Measurements from ENCODE around the gene CHRNA4.

CHRNA4 gene

DNA sequence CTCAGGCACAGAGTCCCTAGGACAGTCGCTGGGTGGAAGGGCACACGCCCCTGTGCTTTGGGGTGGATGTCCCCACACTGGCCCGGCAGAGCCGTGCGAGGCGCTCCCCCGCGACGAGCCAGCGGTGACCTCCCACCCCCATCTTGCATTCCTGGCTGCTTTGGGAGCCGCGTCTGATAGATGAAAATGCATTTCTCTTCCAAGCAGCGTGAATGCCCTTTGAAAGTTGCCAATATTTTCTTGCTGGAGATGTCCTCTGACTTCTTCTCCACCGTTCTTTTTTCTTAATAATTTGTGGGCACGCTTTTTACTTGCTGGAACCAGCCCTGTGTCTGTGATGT lies 38.2 kb downstream of the CHRNA4 start:
- H3K4me3 ChIP-seq (ENCODE audit: low read depth, low read length): no peak overlapping the region

DNA sequence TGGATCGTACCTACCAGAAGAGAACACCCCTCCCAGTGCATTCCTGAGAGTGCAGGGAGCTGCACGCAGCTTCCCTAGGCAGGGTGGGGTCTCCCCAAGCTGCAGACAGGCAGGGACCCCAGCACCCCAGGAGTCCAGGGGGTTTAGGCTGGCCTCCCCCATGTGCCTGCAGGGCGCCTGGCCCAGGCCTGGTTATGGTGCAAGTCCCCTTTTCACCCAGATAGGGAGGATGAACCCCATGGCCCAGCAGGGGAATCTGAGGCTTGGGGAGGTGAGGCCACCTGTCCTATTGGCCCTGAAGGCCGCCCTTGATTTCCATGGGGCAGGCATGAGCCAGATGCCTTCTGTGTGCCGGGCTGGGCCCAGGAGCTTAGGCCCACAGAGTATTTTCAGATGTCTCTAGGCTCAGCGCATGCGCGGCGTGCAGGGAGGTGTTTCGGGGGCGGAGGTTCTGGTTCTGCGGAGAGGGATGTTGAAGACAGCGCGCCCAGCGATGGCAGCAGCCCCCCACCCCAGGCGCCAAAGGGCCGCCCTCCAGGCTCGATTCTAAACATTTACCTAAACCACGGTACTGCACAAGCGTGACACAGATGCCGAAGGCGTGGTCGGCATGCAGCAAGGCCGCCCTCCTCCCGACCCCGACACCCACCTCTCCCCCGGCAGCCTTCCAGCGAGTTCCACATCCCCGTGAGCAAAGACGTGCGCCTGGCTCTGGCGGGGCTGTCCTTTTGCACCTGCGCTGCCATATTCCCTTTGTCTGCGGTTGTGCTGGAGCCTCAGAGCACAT lies 38.8 kb downstream of the CHRNA4 start:
- no peak overlapping the region for H3K4me3 ChIP-seq (ENCODE audit: low read depth, low read length)

DNA sequence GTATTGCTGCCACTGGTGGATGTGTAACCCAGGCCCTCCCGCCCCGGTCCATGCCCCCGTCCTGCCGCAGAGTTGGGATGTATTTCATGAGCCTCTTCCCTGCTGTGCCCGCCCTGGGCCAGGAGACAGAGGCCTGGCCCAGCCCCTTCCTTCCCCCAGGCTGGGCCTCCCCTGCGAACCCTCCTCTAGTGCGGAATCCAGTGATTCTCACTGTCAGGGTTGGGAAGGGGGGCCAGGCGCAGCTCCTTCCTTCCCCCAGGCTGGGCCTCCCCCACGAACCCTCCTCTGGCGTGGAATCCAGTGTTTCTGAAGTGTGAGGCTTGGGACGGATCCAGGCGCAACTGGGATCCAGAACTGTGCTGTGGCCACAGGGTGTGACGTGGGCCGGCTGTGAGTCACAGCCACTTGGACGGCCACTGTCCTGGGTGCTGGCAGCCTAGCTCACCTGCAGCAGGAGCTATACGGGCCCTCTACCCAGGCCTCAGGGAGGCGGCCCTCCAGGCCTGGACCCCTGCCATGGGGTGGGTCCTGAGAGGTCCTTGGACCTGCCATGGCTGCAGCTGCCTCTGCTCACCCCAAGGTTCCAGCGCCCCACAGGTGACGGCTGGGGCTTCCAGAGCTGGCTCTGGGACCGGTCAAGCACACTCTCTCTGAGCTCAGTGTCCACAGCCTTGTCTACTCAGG lies 39.9 kb downstream of the CHRNA4 start:
- H3K4me3 ChIP-seq (ENCODE audit: low read depth, low read length): no peak overlapping the region

DNA sequence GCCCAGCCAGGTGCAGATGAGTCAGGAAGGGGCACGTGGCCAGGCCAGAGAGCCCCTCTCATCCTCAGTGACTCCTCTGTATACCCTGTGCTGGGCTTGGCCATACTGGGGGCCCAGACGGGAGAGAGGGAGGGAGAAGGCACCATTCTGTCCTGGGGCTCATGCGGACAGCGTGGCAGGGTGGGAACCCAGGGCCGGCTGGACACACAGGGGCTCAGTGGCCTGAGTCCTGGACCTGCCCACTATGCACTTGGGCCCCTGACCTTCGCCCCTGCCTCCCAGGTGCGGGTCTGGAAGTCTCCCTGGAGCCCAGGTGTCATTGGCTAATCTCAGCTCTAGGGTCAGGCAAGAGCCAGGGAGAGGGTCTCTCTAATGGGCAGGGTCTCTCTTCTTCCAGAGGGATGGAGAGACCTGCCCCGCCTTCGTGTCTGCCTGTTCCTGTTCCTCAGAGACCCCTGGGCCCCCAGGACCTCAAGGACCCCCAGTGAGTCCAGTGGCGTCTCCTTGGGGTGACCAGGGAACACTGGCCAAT lies 40.5 kb downstream of the CHRNA4 start:
- H3K4me3 ChIP-seq (ENCODE audit: low read depth, low read length): no peak overlapping the region

DNA sequence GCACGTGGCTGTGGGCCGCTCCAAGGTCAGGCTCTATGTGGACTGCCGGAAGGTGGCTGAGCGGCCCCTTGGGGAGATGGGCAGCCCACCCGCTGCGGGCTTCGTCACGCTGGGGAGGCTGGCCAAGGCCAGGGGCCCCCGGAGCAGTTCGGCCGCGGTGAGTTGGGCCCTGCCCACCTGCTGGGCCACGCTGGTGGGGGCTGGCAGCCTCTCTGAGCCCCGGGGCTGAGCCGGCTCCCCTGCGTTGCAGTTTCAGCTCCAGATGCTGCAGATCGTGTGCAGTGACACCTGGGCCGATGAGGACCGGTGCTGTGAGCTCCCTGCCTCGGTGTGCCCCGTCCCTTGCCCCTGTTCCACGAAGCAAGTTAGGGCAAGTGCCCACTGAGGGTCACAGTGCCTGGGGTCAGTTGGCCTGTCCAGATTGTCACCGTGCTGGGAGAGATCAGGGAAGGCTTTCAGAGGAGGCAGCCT lies 41.1 kb downstream of the CHRNA4 start:
- no peak overlapping the region for H3K4me3 ChIP-seq (ENCODE audit: low read depth, low read length)

DNA sequence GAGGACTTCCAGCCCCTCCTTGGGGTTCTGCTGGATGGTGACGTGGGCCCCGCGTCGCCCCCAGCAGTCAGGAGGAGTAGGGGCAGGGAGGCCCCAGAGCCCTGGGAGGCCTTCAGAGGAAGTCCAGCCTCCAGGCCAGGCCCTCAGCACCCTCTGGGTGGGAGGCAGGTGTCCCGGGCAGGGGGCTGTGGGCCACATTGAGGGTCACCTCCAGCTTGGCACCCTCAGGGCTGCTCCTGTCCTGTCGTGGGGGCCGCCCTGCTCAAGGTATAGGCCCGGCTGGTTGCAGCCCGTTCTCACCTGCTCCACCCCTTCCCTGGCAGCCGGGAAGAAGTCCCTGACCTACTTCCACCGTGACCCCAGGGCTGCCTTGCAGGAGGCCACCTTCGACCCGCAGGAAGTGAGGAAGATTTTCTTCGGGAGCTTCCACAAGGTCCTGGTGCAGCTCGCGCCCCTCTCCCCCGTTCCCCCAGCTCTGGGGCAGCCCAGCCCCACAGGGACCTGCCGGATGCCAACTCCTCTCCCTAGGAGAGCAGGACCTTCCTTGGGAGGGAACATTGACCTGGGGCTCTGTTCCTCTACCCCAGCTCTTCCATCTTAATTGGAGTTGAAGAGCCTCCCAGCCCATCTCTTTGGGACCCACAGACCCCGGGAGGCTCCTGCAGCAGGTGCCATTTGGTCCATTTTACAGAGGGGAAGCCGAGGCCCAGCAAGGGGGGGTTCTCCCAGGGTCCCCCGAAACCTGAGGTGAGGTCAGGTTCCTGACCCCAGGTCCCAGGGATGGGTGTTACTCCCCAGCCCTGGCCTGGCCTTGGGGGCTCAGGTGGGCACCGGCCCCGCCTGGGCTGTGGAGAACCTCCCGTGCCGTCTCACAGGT lies 41.7 kb downstream of the CHRNA4 start:
- H3K4me3 ChIP-seq (ENCODE audit: low read depth, low read length): no peak overlapping the region

DNA sequence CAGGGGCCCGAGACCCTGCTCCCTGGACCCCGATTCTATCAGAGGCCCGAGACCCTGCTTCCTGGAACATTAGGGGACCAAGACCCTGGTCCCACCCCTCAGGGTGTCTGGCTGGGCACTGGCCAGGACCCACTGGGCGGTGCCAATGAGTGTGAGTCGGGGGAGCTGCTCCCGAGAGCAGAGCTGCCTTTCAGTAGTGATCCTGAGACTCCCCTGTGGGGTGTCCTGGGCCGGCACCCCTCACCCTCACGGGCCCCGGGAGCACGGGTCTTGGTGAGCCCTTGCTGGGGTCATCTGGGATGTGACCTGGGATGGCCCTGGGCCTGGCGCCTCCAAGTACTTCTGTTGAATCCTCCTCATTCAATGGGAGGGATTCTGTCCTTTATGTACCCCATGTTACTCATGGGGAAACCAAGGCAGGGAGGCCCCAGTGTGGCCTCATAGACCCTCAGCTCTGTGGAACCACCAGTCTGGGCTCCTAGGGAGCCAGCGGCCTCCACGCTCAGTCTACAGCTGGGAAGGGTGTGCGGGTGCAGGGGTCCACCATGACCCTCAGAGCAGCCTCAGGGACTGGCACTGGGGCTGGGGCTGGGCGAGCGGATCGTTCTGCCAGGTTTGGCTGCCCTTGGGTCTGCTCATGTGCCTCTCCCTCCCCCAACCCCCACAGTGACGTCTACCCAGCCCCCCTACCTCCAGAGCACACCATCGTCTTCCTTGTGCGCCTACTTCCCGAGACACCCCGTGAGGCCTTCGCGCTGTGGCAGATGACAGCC lies 42.6 kb downstream of the CHRNA4 start:
- H3K4me3 ChIP-seq (ENCODE audit: low read depth, low read length): no peak overlapping the region

DNA sequence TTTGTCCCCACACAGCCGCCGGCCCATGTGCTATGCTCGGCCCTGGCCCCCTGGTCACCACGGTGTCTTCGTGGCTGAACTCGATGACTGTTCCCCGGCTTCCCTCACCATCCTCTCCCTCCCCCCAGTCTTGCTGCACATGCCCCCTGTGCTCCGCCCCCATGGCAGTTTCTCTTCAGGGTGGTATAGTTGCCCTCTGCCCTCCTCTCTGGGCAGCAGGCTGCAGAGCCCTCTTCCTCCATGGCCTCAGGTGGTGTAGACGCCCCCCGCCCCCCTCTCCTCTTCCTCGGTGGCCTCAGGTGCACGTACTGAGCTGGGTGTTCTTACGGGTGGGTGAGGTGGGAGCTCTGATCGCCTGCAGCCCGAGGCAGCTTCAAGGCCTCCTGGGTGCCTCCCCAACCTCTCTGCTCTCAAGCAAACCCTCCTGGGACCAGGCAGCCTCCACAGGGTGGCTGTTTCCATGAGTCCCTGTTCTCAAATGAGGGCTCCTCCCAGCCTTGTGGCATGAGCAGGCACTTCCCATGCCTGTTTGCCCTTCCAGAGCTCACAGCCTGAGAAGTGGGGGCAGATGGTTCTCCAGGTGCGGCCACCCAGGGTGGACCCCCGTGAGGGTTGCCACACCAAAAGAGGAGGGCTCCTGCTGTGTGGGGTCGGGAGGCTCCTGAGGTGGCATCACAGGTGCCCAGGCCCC lies 43.4 kb downstream of the CHRNA4 start:
- H3K4me3 ChIP-seq (ENCODE audit: low read depth, low read length): no peak overlapping the region

DNA sequence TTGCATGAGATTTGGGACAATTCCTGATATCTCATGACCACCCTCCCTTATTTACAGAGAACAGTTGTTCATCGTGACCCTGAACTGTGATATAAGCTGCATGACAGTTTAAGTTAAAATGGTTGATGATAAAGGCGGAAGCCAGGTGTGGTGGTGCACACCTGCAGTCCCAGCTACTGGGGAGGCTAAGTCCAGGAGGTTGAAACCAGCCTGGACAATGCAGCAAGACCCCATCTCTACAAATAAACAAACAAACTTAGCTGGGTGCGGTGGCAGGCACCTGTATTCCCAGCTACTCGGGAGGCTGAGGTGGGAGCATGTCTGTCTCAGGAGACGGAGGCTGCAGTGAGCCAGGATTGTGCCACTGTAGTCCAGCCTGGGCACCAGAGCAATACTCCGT lies 44.1 kb downstream of the CHRNA4 start:
- H3K4me3 ChIP-seq (ENCODE audit: low read depth, low read length): no peak overlapping the region

DNA sequence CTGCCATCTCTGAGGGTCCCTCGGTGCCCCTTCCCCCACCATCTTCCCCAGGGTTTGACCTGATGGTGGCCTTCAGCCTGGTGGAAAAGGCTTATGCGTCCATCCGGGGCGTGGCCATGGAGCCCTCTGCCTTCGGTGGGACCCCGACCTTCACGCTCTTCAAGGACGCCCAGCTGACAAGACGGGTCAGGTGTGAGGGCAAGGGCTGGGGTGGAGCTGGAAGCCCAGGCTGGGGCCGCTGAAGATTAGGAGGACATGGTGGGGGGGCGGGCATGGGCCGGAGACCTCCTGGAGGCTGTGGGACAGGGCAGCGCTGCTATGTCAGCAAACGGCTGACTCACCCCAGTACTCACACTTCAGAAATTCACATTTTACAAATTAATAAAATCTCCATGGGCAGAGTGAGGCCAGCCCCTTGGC lies 44.6 kb downstream of the CHRNA4 start:
- no peak overlapping the region for H3K4me3 ChIP-seq (ENCODE audit: low read depth, low read length)

DNA sequence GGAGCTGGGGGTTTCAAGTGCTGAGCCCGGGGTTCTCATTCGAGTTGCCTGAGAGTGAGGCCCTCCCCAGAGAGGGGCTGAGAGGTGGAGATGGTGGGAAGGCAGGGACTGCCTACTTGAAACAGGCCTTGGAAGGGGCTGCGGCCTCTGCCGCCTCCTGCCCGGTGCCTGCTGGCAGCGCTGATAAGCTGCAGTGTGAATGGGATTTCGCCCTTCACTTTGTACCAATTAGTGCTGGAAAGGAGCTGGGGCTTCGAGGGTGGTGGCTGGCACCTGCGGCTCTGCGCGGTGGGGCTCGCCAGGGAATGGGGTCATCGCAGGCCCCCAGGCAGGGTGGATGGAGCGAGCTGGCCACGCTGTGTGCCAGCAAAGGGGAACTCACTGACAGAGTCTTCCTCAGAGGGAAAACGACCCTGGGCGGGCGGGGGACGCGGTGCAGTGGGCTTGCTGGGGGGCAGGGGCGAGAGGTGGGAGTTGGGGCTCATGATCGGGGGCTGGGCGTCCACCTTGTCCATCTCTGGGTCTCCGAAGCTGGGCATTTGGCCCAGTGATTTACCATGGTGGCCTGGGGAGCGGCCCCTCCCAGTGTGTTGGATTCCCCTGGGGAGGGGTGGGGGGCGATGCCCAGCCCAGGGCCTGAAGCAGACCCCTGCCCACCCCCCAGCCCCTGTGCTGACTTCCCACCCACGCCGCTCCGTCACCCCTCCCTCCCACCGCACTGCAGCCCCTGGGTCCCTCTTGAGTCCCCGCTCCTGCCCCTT lies 45.2 kb downstream of the CHRNA4 start:
- no peak overlapping the region for H3K4me3 ChIP-seq (ENCODE audit: low read depth, low read length)

DNA sequence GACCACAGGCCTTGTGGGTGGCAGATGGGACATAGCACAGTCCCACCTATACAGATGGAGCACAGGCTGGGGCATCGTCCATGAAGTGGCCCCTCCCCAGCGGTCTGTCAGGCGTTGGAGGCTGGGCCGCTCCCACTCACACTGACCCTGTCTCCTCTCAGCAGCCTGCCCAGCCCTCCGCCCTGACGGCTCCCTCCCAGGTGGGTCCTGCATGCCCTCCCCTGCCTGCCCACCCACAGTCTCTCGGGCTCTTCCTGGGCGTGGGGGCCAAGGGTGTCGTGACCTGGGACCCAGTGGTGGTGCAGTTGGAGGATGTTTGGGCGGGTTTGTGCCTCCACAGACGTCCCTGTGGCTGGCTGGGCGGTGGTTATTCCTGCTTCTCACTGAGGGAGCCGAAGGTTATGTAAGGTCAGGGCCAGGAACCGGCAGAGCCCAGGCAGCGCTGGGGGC lies 45.9 kb downstream of the CHRNA4 start:
- H3K4me3 ChIP-seq (ENCODE audit: low read depth, low read length): no peak overlapping the region

DNA sequence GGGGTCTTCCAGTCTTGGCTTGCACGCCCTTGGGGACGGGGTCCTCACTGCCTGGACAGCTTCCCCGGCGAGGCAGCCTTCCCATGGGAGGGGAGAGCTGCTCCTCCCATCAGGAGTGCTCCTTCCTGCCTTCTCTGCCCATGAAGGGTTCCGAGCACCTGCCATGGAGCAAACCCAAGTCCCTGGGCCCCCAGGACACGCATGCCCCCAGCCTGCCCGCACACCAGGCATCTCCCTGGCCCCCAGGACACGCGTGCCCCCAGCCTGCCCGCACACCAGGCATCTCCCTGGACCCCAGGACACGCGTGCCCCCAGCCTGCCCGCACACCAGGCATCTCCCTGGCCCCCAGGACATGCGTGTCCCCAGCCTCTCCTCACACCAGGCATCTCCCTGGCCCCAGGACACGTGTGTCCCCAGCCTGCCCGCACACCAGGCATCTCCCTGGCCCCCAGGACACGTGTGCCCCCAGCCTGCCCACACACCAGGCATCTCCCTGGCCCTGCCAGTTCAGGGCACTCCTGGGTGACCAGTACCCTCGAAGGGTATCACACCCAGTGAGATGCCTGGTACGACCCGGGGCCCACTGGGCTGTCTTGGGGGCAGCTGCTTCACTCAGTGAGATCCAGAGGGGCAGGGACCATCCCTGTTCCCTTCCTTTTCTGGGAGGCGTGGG lies 46.4 kb downstream of the CHRNA4 start:
- no peak overlapping the region for H3K4me3 ChIP-seq (ENCODE audit: low read depth, low read length)

DNA sequence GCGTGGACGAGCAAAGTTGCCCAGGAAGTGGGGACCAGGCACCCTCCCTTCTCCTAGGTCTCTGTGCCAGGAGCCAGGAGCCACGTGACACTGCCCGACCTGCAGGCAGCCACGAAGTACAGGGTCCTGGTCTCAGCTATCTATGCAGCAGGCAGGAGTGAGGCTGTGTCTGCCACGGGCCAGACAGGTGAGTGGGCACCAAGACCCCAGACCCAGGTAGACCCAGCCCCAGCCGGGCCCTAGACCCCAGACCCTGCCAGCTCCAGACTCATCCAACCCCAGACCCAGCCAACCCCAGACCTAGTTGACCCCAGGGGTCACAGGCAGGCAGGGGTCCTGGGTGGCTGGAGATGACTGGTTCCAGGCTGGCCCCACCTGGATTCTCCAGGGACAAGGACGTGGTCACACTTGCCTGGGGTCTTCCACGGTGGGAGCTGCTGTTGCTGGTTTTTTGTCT lies 47.1 kb downstream of the CHRNA4 start:
- H3K4me3 ChIP-seq (ENCODE audit: low read depth, low read length): no peak overlapping the region

DNA sequence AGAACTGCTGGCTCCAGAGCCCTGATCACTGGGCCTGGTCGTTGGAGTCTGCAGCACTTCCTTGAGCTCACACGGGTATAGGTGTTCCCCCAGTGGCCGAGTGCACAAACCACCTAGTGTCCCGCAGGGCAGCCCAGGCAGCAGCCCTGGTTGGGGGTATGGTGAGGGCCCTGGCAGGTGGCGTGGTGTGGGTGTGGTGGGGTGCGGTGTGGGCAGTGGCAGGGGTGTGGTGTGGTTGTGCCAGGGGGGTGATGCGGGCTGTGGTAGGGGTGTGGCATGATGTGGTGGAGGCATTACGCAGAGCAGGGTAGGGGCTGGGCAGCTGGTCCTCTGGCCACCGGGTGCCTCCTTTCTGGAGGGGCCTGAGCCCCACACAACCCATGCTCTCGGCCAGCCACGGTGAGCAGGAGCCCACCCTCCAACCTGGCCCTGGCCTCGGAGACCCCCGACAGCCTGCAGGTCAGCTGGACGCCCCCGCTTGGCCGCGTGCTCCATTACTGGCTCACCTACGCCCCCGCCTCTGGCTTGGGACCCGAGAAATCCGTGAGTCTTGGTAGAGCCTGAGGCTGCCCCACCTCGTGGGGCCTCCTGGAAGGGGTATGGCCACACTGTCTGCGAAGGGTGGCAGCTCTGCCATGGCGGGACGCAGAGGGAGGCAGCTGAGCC lies 47.7 kb downstream of the CHRNA4 start:
- no peak overlapping the region for H3K4me3 ChIP-seq (ENCODE audit: low read depth, low read length)

DNA sequence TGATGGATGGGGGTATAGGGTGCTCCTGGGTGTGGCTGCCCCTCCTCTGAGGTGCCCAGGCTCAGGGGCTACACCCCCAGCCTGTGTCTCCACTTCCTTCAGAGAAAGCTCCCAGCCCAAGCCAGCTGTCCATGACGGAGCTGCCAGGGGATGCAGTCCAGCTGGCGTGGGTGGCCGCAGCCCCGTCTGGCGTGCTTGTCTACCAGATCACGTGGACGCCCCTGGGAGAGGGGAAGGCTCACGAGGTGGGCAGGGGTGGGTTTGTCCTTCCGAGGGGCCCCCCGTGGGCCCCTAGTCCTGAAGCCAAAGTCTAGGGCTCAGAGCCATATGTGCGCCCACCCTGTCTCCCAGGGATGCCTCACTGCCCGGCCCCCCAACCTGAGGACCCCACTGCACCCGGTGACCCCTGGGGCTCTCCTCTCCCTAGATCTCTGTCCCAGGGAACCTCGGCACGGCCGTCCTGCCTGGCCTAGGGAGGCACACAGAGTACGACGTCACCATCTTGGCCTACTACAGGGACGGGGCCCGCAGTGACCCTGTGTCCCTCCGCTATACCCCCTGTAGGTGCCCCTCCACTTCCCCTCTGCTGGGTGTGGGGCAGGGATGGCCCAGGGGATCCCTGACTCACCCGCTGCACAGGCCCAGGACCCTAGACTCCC lies 48.3 kb downstream of the CHRNA4 start:
- no peak overlapping the region for H3K4me3 ChIP-seq (ENCODE audit: low read depth, low read length)

DNA sequence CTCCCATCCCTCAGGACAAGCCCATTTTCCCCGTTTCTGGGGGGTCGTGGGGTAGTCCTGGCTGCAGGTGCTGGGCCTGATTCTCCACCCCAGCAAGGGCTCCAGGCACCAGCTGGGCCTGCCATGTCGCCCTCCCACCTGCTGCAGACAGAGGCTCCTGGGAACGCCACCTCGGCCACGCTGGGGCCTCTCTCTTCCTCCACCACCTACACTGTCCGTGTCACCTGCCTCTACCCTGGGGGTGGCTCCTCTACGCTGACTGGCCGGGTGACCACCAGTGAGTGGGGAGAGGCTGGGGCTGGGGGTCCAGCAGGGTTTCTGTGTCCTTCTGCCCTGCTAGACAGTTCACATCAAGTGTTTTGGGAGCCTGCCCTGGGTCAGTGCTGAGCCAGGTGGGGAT lies 48.9 kb downstream of the CHRNA4 start:
- H3K4me3 ChIP-seq (ENCODE audit: low read depth, low read length): no peak overlapping the region
